Activated CD8-positive, alpha-beta T cell treated with anti-CD3 and anti-CD28 coated beads, Interleukin-2, amount 10 ng/mL, durations not matched to agents 7 days and 5 days (primary cell): ENCODE measurements around the gene TMA7. TPM values are rescaled to one million over a fixed set of nuclear protein-coding genes. Genes with fewer than 3 reads are reported as not detected.
A peak's percentile ranks its signal among the peaks of the same experiment; 100 is the strongest.
"Not testable (repeated sequence)": the region's sequence is repeated elsewhere in the genome, so short reads cannot be mapped to it uniquely, and the experiment has no call there.

ENCODE experiments used
- ATAC-seq: fragments of 150-1000 bp; cut with Tn5 transposase; one replicate; pipeline ENCODE4 v1.10.0; 2021; ENCODE audit warnings: moderate library complexity
- CTCF ChIA-PET: fragments of 350-600 bp; sonication (Branson Sonifier 250); formaldehyde crosslinking; loops from one replicate; lab custom pipeline; 2021; ENCODE audit warnings: antibody characterized with exemption; lab: Charles Lee
- POLR2A ChIA-PET: fragments of 350-600 bp; sonication (Branson Sonifier 250); formaldehyde crosslinking; loops from one replicate; lab custom pipeline; 2021; ENCODE audit warnings: antibody characterized with exemption; lab: Charles Lee
- DNase-seq: peaks from one replicate; pipeline ENCODE4 v3.0.0-alpha.2; 2020
- H3K27ac Mint-ChIP-seq: one replicate; pipeline ENCODE4 v1.8.0; 2021; ENCODE audit warnings: mild to moderate bottlenecking, mixed read lengths
- H3K27me3 Mint-ChIP-seq: one replicate; pipeline ENCODE4 v1.8.0; 2021; ENCODE audit warnings: low read depth, mixed read lengths
- H3K36me3 Mint-ChIP-seq: one replicate; pipeline ENCODE4 v1.8.0; 2021; ENCODE audit warnings: low read depth, mixed read lengths
- H3K4me1 Mint-ChIP-seq: one replicate; pipeline ENCODE4 v1.8.0; 2021; ENCODE audit warnings: low read depth, mixed read lengths
- H3K4me3 Mint-ChIP-seq: one replicate; pipeline ENCODE4 v1.8.0; 2021; ENCODE audit warnings: mild to moderate bottlenecking, mixed read lengths
- H3K9me3 Mint-ChIP-seq: one replicate; pipeline ENCODE4 v1.8.0; 2022; ENCODE audit warnings: mixed read lengths; ENCODE audit not compliant: insufficient read depth
- total RNA-seq, 2 experiments: library from RNA; stranded (reverse); gene quantifications; one replicate each; pipeline ENCODE4 v1.2.3, GENCODE V29; 2021

Gene TMA7
- total RNA-seq = 100 to 1,000 TPM; 339 to 364 TPM

- Mint-ChIP-seq H3K27me3 (no peaks in the 10 kb centered on the region), H3K36me3 (peaks cover 37% of the 10 kb centered on the region), H3K27ac (peak within 1 kb of the TSS; percentile 96), H3K4me1 (peaks cover 34% of the 10 kb centered on the region), H3K9me3 (no peaks in the 10 kb centered on the region), H3K4me3 (peak within 1 kb of the TSS; percentile 97)
- DNase-seq = peak; percentile 99
- CTCF ChIA-PET = interaction anchor here (0.8 to 3.6 kb wide), 28 partner anchors 10 to 393 kb away, joined by 3 to 34 read pairs (median 4); partner anchors contain the start of genes PFKFB4 and PLXNB1
- POLR2A ChIA-PET = interaction anchor here (0.6 to 2.6 kb wide), 30 partner anchors 9 to 252 kb away, joined by 3 to 21 read pairs (median 4); partner anchors contain the start of genes CDC25A, SHISA5 and ZNF589
- ATAC-seq = peak; percentile 96
These were observed at the start of gene TMA7, which contains the start of gene CCDC51 for GRCh38 chr3:48439820-48440589. Gene TMA7, plus strand, starts transcription at chr3:48440257. Its CDS starts 40 bp downstream, at chr3:48440297. Gene CCDC51, minus strand, starts transcription at chr3:48440119. Its CDS starts 4,991 bp downstream, at chr3:48435128.

DNA sequence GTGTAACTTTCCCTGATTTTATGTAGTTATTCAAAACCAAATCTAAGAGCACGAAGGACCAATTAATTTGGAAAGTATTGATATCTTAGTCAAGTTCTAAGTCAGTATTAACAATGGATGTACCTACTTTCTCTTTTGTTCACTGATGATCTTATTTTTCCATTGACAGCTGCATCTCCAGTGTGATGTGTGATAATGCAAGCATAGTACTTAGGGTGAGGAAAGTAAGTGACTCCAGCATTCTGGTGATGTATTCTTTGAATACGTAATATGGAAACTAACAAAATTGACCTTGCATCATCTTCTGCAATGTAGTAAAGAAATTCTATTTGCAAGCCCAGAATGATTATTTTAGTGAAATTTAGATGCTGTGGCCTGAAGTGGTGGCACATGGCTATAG, 45.7 kb upstream of the TMA7 start:
- H3K27ac Mint-ChIP-seq = no peak overlapping the region
- no peak overlapping the region for H3K4me3 Mint-ChIP-seq
- no peak for DNase-seq
- no peaks in the 10 kb centered on the region for H3K36me3 Mint-ChIP-seq
- no peak for ATAC-seq
- ChIA-PET CTCF (interaction anchor here (1.3 to 4.2 kb wide), 2 partner anchors 42 to 113 kb away, joined by 3 to 22 read pairs; no protein-coding TSS in a partner anchor), POLR2A (no interaction called here)
- peaks cover 31% of the 10 kb centered on the region for H3K27me3 Mint-ChIP-seq
- no peaks in the 10 kb centered on the region for H3K9me3 Mint-ChIP-seq
- peaks cover 2% of the 10 kb centered on the region for H3K4me1 Mint-ChIP-seq

GRCh38 chr3:48395714-48396113, 44.3 kb upstream of the TMA7 start:
- ChIA-PET POLR2A (interaction anchor here (0.6 kb wide), 1 partner anchor 154 kb away, joined by 3 read pairs; no protein-coding TSS in a partner anchor), CTCF (interaction anchor here (4.2 kb wide), 1 partner anchor 40 kb away, joined by 22 read pairs; no protein-coding TSS in a partner anchor)
- Mint-ChIP-seq H3K27me3 (peaks cover 23% of the 10 kb centered on the region), H3K4me3 (no peak overlapping the region), H3K9me3 (no peaks in the 10 kb centered on the region), H3K4me1 (peaks cover 2% of the 10 kb centered on the region), H3K36me3 (no peaks in the 10 kb centered on the region), H3K27ac (no peak overlapping the region)
- DNase-seq (no peak), ATAC-seq (no peak)

DNA sequence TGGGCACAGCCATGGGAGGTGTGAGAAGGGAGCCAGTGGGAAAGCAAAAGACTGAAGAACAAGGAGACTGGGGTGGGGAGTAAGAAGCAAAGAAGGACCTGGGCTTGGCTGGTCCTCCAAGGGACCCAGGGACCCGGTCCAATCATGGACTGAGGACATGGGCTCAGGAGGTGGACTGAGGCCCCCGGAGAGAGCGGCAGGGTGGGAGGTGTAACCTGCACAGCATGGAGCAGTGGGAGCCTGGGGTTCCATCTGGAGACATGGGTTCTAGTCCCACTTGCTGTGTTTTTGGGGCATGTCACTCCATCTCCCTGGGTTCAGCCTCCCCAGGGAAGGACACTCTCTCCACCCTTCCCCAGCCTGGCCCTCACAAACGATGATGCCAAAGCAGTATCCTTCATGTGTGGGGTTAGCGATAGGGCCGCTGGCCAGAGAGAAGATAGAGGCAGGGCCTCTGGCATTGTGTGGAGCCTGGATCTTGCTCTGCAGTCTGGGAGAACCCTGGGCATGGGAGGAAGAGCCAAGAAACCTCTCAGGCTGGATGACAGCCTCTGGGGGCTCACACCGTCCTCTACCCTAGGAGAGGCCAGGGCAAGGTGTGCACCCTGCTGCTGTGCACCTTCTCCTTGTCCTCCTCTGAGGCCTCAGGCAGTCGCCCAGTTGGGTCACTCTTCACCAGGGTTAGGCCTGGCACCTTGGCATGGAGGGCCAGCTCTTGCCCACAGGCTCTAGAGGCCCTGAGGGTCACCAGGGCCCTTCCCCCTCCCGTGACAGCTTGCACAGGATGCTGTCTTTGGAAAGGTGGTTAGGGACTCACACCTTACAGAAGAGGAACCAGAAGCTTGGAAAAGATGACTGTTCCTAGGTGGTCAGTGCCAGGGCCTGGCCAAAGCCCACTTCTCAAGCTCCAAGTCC, 42.0 kb upstream of the TMA7 start:
- H3K27me3 Mint-ChIP-seq = peaks cover 12% of the 10 kb centered on the region
- peaks cover 2% of the 10 kb centered on the region for H3K4me1 Mint-ChIP-seq
- ChIA-PET CTCF (interaction anchor here (4.0 to 11.6 kb wide), 4 partner anchors 36 to 157 kb away, joined by 22 to 342 read pairs (median 112); partner anchors contain the start of genes PFKFB4 and PLXNB1), POLR2A (no interaction called here)
- H3K4me3 Mint-ChIP-seq = no peak overlapping the region
- H3K9me3 Mint-ChIP-seq = no peaks in the 10 kb centered on the region
- no peaks in the 10 kb centered on the region for H3K36me3 Mint-ChIP-seq
- peak; percentile 18 for DNase-seq
- ATAC-seq = no peak
- no peak overlapping the region for H3K27ac Mint-ChIP-seq

DNA sequence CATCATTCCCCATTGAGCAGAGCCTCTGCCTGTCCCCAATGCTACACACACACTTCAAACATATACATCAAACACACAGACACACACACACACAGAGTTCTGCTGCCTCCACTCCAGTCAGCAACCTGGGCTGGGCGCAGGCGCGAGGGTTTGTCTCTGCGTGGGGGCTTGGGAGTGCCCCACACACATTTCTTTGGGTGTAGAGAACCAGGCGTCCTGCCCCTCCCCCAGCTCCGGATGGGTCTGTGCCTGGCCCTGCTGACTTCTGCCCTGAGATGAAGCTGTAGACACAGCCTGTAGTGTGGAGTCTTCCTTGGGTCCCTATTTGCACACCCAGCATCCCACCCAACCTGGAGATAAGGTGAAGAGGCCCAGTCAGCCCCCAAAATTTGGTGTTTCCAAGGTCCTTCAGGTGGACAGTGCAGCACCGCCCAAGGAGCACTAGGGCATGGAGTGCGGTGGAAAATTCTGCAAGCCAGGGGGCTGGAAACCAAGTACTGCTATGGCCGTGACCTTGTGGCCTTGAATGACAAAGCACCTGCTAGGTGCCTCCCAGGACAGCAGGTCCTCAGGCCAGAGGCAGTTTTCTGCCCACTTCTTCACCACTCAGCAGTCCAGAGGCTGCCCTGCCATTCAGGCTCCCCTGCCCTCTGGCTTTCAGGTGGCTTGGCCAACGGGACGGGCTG, 41.2 kb upstream of the TMA7 start:
- POLR2A ChIA-PET = interaction anchor here (0.6 kb wide), 1 partner anchor 124 kb away, joined by 4 read pairs; no protein-coding TSS in a partner anchor

GRCh38 chr3:48399387-48400172, 40.5 kb upstream of the TMA7 start:
- DNase-seq = no peak
- Mint-ChIP-seq H3K27ac (no peak overlapping the region), H3K27me3 (peaks cover 9% of the 10 kb centered on the region), H3K9me3 (no peaks in the 10 kb centered on the region), H3K36me3 (no peaks in the 10 kb centered on the region), H3K4me1 (peaks cover 2% of the 10 kb centered on the region), H3K4me3 (no peak overlapping the region)
- ChIA-PET POLR2A (interaction anchor here (0.6 to 1.1 kb wide), 3 partner anchors 40 to 125 kb away, joined by 3 to 4 read pairs (median 3); no protein-coding TSS in a partner anchor), CTCF (interaction anchor here (0.7 to 11.6 kb wide), 19 partner anchors 11 to 269 kb away, joined by 3 to 342 read pairs (median 10); partner anchors contain the start of genes CCDC51, PFKFB4, PLXNB1 and TMA7)
- ATAC-seq = no peak

More for the DNA sequence above, 41.2 kb upstream of the TMA7 start:
- H3K36me3 Mint-ChIP-seq = no peaks in the 10 kb centered on the region
- peaks cover 2% of the 10 kb centered on the region for H3K4me1 Mint-ChIP-seq
- no peak overlapping the region for H3K4me3 Mint-ChIP-seq
- H3K27me3 Mint-ChIP-seq = peaks cover 9% of the 10 kb centered on the region
- CTCF ChIA-PET = interaction anchor here (0.9 to 11.6 kb wide), 7 partner anchors 35 to 238 kb away, joined by 3 to 342 read pairs (median 29); partner anchors contain the start of genes PFKFB4 and PLXNB1
- DNase-seq (peak; percentile 18), ATAC-seq (no peak)
- H3K9me3 Mint-ChIP-seq = no peaks in the 10 kb centered on the region
- H3K27ac Mint-ChIP-seq = no peak overlapping the region

GRCh38 chr3:48400824-48401433, 39.1 kb upstream of the TMA7 start:
- CTCF ChIA-PET = interaction anchor here (0.6 to 11.6 kb wide), 69 partner anchors 8 to 777 kb away, joined by 3 to 342 read pairs (median 4); partner anchors contain the start of genes CCDC51, FBXW12, NCKIPSD and NME6
- Mint-ChIP-seq H3K4me3 (no peak overlapping the region), H3K4me1 (peaks cover 2% of the 10 kb centered on the region), H3K36me3 (no peaks in the 10 kb centered on the region), H3K27me3 (peaks cover under 1% of the 10 kb centered on the region), H3K27ac (no peak overlapping the region), H3K9me3 (no peaks in the 10 kb centered on the region)
- POLR2A ChIA-PET = interaction anchor here (0.7 kb wide), 1 partner anchor 35 kb away, joined by 3 read pairs; no protein-coding TSS in a partner anchor
- peak; percentile 88 for ATAC-seq
- DNase-seq = peak; percentile 76

DNA sequence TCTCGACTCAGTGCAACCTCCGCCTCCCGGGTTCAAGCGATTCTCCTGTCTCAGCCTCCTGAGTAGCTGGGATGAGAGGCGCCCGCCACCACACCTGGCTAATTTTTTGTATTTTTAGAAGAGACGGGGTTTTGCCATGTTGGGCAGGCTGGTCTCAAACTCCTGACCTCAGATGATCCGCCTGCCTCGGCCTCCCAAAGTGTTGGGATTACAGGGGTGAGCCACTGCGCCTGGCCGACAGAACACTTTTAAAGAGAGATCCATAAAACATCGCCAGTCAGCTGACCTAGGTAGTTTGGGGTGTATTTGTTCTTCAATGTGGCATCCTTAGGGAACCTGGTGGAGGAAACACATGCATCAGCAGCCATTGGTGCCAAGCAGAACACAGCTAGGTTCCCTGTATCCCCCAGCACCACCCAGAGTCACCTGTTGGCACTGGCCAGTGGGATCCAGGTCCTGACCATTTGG, 38.6 kb upstream of the TMA7 start:
- H3K4me1 Mint-ChIP-seq, H3K9me3 Mint-ChIP-seq, POLR2A ChIA-PET, ATAC-seq, H3K36me3 Mint-ChIP-seq, H3K27ac Mint-ChIP-seq, DNase-seq, H3K27me3 Mint-ChIP-seq, H3K4me3 Mint-ChIP-seq: not testable (repeated sequence)
- CTCF ChIA-PET = interaction anchor here (0.6 to 11.6 kb wide), 57 partner anchors 9 to 554 kb away, joined by 3 to 342 read pairs (median 4); partner anchors contain the start of genes CCDC51, NCKIPSD, NME6 and PFKFB4

DNA sequence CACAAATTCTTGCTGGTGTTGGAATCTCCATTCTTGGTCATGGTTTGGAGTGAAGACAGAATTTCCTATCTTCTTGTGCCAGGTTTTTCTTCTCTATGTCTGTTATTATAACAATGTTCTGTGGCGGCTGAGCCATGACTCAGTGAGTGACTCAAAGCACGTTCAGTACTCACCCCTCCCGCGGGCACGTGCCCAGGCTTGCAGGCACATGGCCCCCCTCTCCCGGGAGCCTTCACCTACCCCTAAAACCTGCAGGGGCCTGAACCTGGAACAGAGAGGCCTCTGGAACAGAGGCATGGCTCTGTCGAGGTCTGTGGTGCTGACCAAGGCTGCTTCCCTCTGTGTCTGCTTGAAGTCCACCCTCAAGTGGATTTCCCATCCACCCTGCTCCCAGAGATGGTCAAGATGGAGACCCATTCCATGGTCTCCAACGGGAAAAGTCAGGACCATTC, 37.8 kb upstream of the TMA7 start:
- Mint-ChIP-seq H3K27me3 (no peaks in the 10 kb centered on the region), H3K9me3 (no peaks in the 10 kb centered on the region), H3K4me1 (peaks cover 2% of the 10 kb centered on the region), H3K36me3 (no peaks in the 10 kb centered on the region), H3K27ac (no peak overlapping the region), H3K4me3 (no peak overlapping the region)
- ATAC-seq (no peak), DNase-seq (no peak)
- CTCF ChIA-PET = interaction anchor here (0.8 to 11.6 kb wide), 5 partner anchors 32 to 153 kb away, joined by 3 to 342 read pairs (median 45); partner anchors contain the start of genes CCDC51, PFKFB4, PLXNB1 and TMA7
- POLR2A ChIA-PET = no interaction called here
